Measurements from ENCODE around the gene ATG14.
"Not testable (repeated sequence)": the region's sequence is repeated elsewhere in the genome, so short reads cannot be mapped to it uniquely, and the experiment has no call there.

The ATG14 gene

DNA sequence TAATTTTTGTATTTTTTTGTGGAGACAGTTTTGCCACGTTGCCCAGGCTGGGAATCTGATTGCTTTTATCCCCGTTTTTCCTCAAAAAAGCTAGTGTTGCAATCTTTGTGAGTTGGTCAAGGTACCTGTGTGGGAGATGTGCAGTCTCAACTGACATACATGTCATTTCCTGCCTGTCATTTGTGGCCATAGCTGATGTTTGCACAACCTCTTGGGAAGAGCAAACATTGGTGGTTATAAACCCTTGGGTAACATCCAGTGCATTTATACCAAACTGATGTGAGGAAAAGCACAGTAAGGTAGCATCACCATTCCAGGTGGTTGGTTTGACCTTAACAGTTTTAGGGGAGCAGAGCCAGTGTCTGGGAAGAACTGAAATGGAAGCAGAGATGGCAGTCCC is 54.7 kb downstream of the ATG14 start:
- H3K4me1 ChIP-seq (ENCODE audit: control insufficient read depth, insufficient read depth, low read length) = peaks cover 9% of the 10 kb centered on the region
- H3K27me3 ChIP-seq (ENCODE audit: control insufficient read depth, insufficient read depth, low read length) = no peaks in the 10 kb centered on the region
- H3K4me3 ChIP-seq (ENCODE audit: low read length) = no peak overlapping the region
- H3K36me3 ChIP-seq (ENCODE audit: control insufficient read depth, insufficient read depth, low read length) = peaks cover 3% of the 10 kb centered on the region
- H3K9me3 ChIP-seq (ENCODE audit: control insufficient read depth, low read length) = no peaks in the 10 kb centered on the region
- no peak overlapping the region for H3K9ac ChIP-seq (ENCODE audit: low read length)

DNA sequence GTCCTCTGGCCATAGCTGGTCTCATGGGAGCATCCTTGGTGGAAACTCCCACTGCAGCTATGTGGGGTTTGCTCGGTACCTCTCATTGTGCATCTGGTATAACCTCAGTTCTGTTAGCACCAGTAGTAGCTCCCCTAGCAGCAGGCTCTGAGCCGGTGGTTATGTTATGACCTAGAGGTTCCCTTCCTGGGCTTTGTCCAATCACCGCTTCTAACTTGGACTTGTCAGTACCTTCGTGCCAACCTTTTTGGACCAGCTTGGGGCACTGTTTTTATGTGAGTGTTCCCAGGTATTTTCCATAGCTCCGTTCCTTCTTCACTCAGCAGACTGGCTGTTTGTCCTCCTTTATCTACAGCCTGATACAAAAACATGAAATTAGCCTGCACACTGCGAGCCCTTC is 55.7 kb downstream of the ATG14 start:
- Histone ChIP-seq H3K36me3 (ENCODE audit: control insufficient read depth, insufficient read depth, low read length) (peaks cover 13% of the 10 kb centered on the region), H3K9ac (ENCODE audit: low read length) (no peak overlapping the region), H3K4me3 (ENCODE audit: low read length) (no peak overlapping the region)

DNA sequence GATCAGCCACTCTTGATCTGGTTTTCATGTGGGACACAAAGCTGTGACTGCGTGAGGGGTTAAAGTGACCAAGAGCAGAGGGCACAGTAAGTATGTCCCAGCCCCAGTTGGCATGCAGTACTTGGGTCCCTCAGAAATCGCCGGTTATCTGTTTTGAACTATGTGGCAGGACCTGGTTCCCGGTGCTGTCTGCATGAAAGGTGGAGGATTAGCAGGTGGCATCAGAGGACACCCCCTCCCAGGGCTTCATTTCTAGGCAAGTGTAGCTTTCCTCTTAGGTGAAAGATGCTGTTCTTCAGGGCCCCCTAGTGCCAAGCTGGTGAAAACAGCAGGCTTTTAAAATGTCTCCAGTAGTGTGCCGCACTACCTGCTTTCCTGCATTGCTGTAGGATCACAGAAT is 57.1 kb downstream of the ATG14 start:
- Histone ChIP-seq H3K4me3 (ENCODE audit: low read length) (no peak overlapping the region), H3K4me1 (ENCODE audit: control insufficient read depth, insufficient read depth, low read length) (peaks cover 9% of the 10 kb centered on the region), H3K36me3 (ENCODE audit: control insufficient read depth, insufficient read depth, low read length) (peaks cover 13% of the 10 kb centered on the region), H3K9ac (ENCODE audit: low read length) (no peak overlapping the region), H3K27me3 (ENCODE audit: control insufficient read depth, insufficient read depth, low read length) (no peaks in the 10 kb centered on the region), H3K9me3 (ENCODE audit: control insufficient read depth, low read length) (no peaks in the 10 kb centered on the region)

More for the DNA sequence above, 55.7 kb downstream of the ATG14 start:
- Histone ChIP-seq H3K4me1 (ENCODE audit: control insufficient read depth, insufficient read depth, low read length) (peaks cover 9% of the 10 kb centered on the region), H3K9me3 (ENCODE audit: control insufficient read depth, low read length) (no peaks in the 10 kb centered on the region), H3K27me3 (ENCODE audit: control insufficient read depth, insufficient read depth, low read length) (no peaks in the 10 kb centered on the region)

DNA sequence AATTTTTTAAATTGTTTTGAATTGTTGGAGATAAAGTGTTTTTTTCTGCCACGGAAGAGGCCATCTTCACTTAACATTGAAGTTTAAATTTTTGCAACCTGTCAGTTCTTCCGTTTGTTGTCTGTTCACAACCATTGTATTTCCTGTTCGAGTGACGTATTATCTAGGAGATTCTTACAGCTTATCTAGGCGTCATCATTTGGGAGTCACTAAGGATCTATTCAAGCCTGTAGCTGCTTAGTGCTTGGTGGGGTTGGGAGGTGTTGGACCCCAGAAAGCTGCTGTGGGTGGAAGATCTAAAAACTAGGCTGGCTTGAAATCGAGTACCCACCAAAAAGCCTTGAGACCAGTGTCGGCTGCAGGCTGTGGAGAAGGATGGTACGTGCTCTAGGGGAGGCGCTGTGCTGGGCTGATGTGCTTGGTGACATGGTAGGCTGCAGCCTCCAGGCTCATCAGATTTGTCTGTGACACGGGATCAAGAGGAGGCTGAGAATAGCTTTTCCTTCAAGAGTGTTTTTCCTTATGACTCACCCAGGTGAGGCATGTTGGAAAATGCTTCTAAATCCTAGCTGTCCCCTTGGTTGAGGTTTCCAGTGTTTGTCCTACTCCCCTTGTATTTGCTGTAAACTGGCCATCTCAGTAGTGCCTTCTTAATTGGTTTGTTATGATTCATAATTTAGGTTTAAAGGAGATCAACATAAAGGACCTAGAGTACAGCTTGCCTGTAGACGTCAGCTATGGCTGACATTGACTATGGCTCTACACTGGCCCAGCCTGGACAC is 57.8 kb downstream of the ATG14 start:
- Histone ChIP-seq H3K36me3 (ENCODE audit: control insufficient read depth, insufficient read depth, low read length) (peaks cover 13% of the 10 kb centered on the region), H3K9me3 (ENCODE audit: control insufficient read depth, low read length) (no peaks in the 10 kb centered on the region), H3K4me3 (ENCODE audit: low read length) (no peak overlapping the region), H3K9ac (ENCODE audit: low read length) (no peak overlapping the region), H3K4me1 (ENCODE audit: control insufficient read depth, insufficient read depth, low read length) (peaks cover 13% of the 10 kb centered on the region), H3K27me3 (ENCODE audit: control insufficient read depth, insufficient read depth, low read length) (no peaks in the 10 kb centered on the region)

- no peaks in the 10 kb centered on the region for H3K27me3 ChIP-seq (ENCODE audit: control insufficient read depth, insufficient read depth, low read length)
- no peak overlapping the region for H3K4me3 ChIP-seq (ENCODE audit: low read length)
These were observed 59.4 kb downstream of the ATG14 start for GRCh38 chr14:55352201-55352600.

GRCh38 chr14:55351111-55351510 is 60.5 kb downstream of the ATG14 start:
- Histone ChIP-seq H3K27me3 (ENCODE audit: control insufficient read depth, insufficient read depth, low read length) (no peaks in the 10 kb centered on the region), H3K4me1 (ENCODE audit: control insufficient read depth, insufficient read depth, low read length) (peaks cover 37% of the 10 kb centered on the region), H3K4me3 (ENCODE audit: low read length) (no peak overlapping the region)

More at GRCh38 chr14:55352201-55352600, 59.4 kb downstream of the ATG14 start:
- H3K4me1 ChIP-seq (ENCODE audit: control insufficient read depth, insufficient read depth, low read length) = peaks cover 26% of the 10 kb centered on the region
- no peaks in the 10 kb centered on the region for H3K9me3 ChIP-seq (ENCODE audit: control insufficient read depth, low read length)
- H3K36me3 ChIP-seq (ENCODE audit: control insufficient read depth, insufficient read depth, low read length) = peaks cover 13% of the 10 kb centered on the region
- no peak overlapping the region for H3K9ac ChIP-seq (ENCODE audit: low read length)

DNA sequence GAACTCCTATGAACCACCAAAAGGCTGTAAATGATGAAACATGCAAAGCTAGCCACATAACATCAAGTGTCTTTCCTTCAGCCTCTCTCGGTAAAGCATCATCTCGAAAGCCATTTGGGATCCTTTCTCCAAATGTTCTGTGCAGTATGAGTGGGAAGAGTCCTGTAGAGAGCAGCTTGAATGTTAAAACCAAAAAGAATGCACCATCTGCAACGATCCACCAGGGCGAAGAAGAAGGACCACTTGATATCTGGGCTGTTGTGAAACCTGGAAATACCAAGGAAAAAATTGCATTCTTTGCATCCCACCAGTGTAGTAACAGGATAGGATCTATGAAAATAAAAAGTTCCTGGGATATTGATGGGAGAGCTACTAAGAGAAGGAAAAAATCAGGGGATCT is 61.2 kb downstream of the ATG14 start:
- H3K36me3 ChIP-seq (ENCODE audit: control insufficient read depth, insufficient read depth, low read length) = peaks cover 13% of the 10 kb centered on the region
- peaks cover 44% of the 10 kb centered on the region for H3K4me1 ChIP-seq (ENCODE audit: control insufficient read depth, insufficient read depth, low read length)
- no peak overlapping the region for H3K4me3 ChIP-seq (ENCODE audit: low read length)
- H3K9ac ChIP-seq (ENCODE audit: low read length) = no peak overlapping the region
- no peaks in the 10 kb centered on the region for H3K9me3 ChIP-seq (ENCODE audit: control insufficient read depth, low read length)
- no peaks in the 10 kb centered on the region for H3K27me3 ChIP-seq (ENCODE audit: control insufficient read depth, insufficient read depth, low read length)

More at GRCh38 chr14:55351111-55351510, 60.5 kb downstream of the ATG14 start:
- no peak overlapping the region for H3K9ac ChIP-seq (ENCODE audit: low read length)
- H3K9me3 ChIP-seq (ENCODE audit: control insufficient read depth, low read length) = no peaks in the 10 kb centered on the region
- H3K36me3 ChIP-seq (ENCODE audit: control insufficient read depth, insufficient read depth, low read length) = peaks cover 13% of the 10 kb centered on the region

DNA sequence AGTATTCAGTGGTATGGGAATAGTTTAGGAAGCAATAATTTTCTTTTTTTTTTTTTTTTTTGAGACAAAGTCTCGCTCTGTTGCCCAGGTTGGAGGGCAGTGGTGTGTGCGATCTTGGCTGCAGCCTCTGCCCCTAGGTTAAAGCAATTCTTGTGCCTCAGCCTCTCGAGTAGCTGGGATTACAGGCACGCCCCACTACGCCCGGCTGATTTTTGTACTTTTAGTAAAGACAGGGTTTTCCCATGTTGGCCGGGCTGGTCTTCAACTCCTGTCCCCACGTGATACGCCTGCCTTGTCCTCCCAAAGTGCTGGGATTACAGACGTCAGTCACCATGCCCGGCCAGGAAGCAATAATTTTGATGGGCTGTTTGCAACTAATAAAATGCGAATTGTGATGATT is 62.1 kb downstream of the ATG14 start:
- Histone ChIP-seq H3K4me3 (ENCODE audit: low read length) (no peak overlapping the region), H3K27me3 (ENCODE audit: control insufficient read depth, insufficient read depth, low read length) (no peaks in the 10 kb centered on the region), H3K4me1 (ENCODE audit: control insufficient read depth, insufficient read depth, low read length) (peaks cover 46% of the 10 kb centered on the region), H3K9me3 (ENCODE audit: control insufficient read depth, low read length) (no peaks in the 10 kb centered on the region), H3K9ac (ENCODE audit: low read length) (no peak overlapping the region), H3K36me3 (ENCODE audit: control insufficient read depth, insufficient read depth, low read length) (peaks cover 13% of the 10 kb centered on the region)

- H3K36me3 ChIP-seq (ENCODE audit: control insufficient read depth, insufficient read depth, low read length) = peaks cover 13% of the 10 kb centered on the region
- H3K27me3 ChIP-seq (ENCODE audit: control insufficient read depth, insufficient read depth, low read length) = no peaks in the 10 kb centered on the region
- peak overlapping the region; percentile 9 for H3K9ac ChIP-seq (ENCODE audit: low read length)
- H3K9me3 ChIP-seq (ENCODE audit: control insufficient read depth, low read length) = no peaks in the 10 kb centered on the region
- H3K4me1 ChIP-seq (ENCODE audit: control insufficient read depth, insufficient read depth, low read length) = peaks cover 45% of the 10 kb centered on the region
- no peak overlapping the region for H3K4me3 ChIP-seq (ENCODE audit: low read length)
These were observed 62.7 kb downstream of the ATG14 start for GRCh38 chr14:55348766-55349453.

DNA sequence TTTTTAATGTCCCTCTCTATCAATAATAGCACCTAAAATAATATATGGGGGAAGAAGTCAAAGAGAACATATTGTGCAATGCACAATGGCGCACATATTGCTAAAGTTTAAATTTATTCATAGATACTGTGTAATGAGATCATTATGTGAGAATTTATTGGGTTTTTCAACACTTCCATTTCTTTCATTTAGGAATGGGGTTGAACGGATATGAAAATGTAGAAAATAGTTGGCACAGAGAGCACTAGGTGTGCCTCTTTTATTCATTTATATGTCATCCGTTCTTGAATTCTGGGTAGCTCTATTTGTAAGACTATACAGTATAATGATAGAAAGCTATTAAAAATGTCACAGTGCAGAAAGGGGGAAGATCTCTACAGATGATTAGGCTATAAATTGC is 63.9 kb downstream of the ATG14 start:
- Histone ChIP-seq H3K4me3 (ENCODE audit: low read length) (no peak overlapping the region), H3K4me1 (ENCODE audit: control insufficient read depth, insufficient read depth, low read length) (peaks cover 46% of the 10 kb centered on the region), H3K27me3 (ENCODE audit: control insufficient read depth, insufficient read depth, low read length) (no peaks in the 10 kb centered on the region), H3K36me3 (ENCODE audit: control insufficient read depth, insufficient read depth, low read length) (peaks cover 13% of the 10 kb centered on the region), H3K9ac (ENCODE audit: low read length) (no peak overlapping the region), H3K9me3 (ENCODE audit: control insufficient read depth, low read length) (no peaks in the 10 kb centered on the region)

DNA sequence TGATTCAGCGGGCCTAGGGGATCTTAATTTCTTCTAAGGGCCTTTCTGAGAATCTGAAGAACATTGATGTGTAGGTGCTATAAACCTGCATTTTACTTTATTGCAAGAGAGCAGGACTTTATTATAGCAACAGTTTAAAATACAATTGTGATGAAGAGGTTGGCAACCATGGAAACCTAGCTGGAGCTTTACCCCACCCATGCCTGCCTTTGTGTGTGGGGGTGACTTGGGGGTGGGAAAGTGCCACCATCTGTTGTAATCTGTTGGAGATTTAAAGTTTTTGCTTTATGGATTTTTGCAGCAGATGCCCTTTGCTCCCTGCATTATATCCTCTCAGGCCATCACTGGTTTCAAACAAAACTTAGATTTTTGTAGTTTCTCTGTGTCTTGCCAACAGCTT is 64.6 kb downstream of the ATG14 start:
- Histone ChIP-seq H3K27me3 (ENCODE audit: control insufficient read depth, insufficient read depth, low read length) (no peaks in the 10 kb centered on the region), H3K4me3 (ENCODE audit: low read length) (no peak overlapping the region), H3K36me3 (ENCODE audit: control insufficient read depth, insufficient read depth, low read length) (peaks cover 12% of the 10 kb centered on the region), H3K9ac (ENCODE audit: low read length) (no peak overlapping the region), H3K9me3 (ENCODE audit: control insufficient read depth, low read length) (no peaks in the 10 kb centered on the region), H3K4me1 (ENCODE audit: control insufficient read depth, insufficient read depth, low read length) (peaks cover 46% of the 10 kb centered on the region)

- not testable (repeated sequence) for H3K9ac ChIP-seq (ENCODE audit: low read length); H3K27me3 ChIP-seq (ENCODE audit: control insufficient read depth, insufficient read depth, low read length); H3K9me3 ChIP-seq (ENCODE audit: control insufficient read depth, low read length); H3K36me3 ChIP-seq (ENCODE audit: control insufficient read depth, insufficient read depth, low read length); H3K4me3 ChIP-seq (ENCODE audit: low read length)
- peaks cover 51% of the 10 kb centered on the region for H3K4me1 ChIP-seq (ENCODE audit: control insufficient read depth, insufficient read depth, low read length)
These were observed 67.0 kb downstream of the ATG14 start for GRCh38 chr14:55344582-55345163.
